H1 (cell line): ENCODE data around the gene CERCAM. TPM values are rescaled to one million over a fixed set of nuclear protein-coding genes. Genes with fewer than 3 reads are reported as not detected.

Experiments used
- CTCF ChIA-PET: fragments of 300-600 bp; sonication (Branson Sonifier 250); formaldehyde crosslinking; loops from one replicate; lab custom pipeline; 2021; ENCODE audit not compliant: partially characterized antibody; lab: Charles Lee
- POLR2A ChIA-PET: fragments of 300-600 bp; sonication (Branson Sonifier 250); formaldehyde crosslinking; loops from one replicate; lab custom pipeline; 2021; ENCODE audit warnings: inconsistent platforms; ENCODE audit not compliant: partially characterized antibody; lab: Charles Lee
- DNase-seq, 2 experiments: peaks; one replicate each; pipeline versions ENCODE4 v3.0.0 to v3.0.0-alpha.2; 2010 to 2022; ENCODE audit warnings: low spot score in 2 of 2, low read depth in 1 of 2, mixed read lengths in 1 of 2
- FAIRE-seq: peaks from 2 replicates; lab custom pipeline; 2011; peaks lifted over from hg19 to GRCh38; lab: Jason Lieb, UNC
- H2AFZ ChIP-seq: 2 replicates; pipeline ENCODE4 v1.8.1; 2012; ENCODE audit warnings: low read length, inconsistent platforms
- H2AK5ac ChIP-seq: 2 replicates; pipeline ENCODE4 v1.6.1; 2013; ENCODE audit warnings: low read depth, low read length
- H2BK120ac ChIP-seq: replicated peaks from 2 replicates; pipeline ENCODE3; 2013; ENCODE audit warnings: low read depth, low read length, inconsistent platforms
- H2BK12ac ChIP-seq: 2 replicates; pipeline ENCODE4 v1.6.1; 2013; ENCODE audit warnings: low read depth, low read length
- H2BK15ac ChIP-seq: 2 replicates; pipeline ENCODE4 v1.6.1; 2013; ENCODE audit warnings: low read length
- H2BK20ac ChIP-seq: 2 replicates; pipeline ENCODE4 v1.6.1; 2013; ENCODE audit warnings: low read length
- H2BK5ac ChIP-seq: 2 replicates; pipeline ENCODE4 v1.6.1; 2013; ENCODE audit warnings: low read depth, low read length
- H3K14ac ChIP-seq: 2 replicates; pipeline ENCODE4 v1.6.1; 2013; ENCODE audit warnings: inconsistent platforms; ENCODE audit not compliant: insufficient read length
- H3K18ac ChIP-seq: 2 replicates; pipeline ENCODE4 v1.6.1; 2013; ENCODE audit warnings: low read length; ENCODE audit errors: extremely low read depth
- H3K23ac ChIP-seq: 2 replicates; pipeline ENCODE4 v1.6.1; 2013; ENCODE audit warnings: inconsistent platforms; ENCODE audit not compliant: insufficient read length
- H3K23me2 ChIP-seq: 2 replicates; pipeline ENCODE4 v1.6.1; 2013; ENCODE audit warnings: low read depth, low read length
- H3K27ac ChIP-seq: 2 replicates; pipeline ENCODE4 v1.6.1; 2011; ENCODE audit warnings: low read depth, low read length, inconsistent platforms
- H3K27me3 ChIP-seq, 4 experiments: replicated peaks in 1 of 4; 1 replicate in 1 of 4; 2 replicates in 3 of 4; pipeline versions ENCODE4 v1.6.1 to v1.8.1; 2011 to 2013; ENCODE audit warnings: low read length in 3 of 4, mild to moderate bottlenecking in 3 of 4, inconsistent platforms in 2 of 4, mixed read lengths in 2 of 4, moderate library complexity in 1 of 4; ENCODE audit not compliant: control insufficient read depth in 3 of 4, insufficient read depth in 3 of 4; ENCODE audit errors: extremely low read depth in 1 of 4
- H3K36me3 ChIP-seq, 4 experiments: 2 replicates each; pipeline versions ENCODE4 v1.6.1 to v1.8.1; 2011 to 2013; ENCODE audit warnings: mild to moderate bottlenecking in 4 of 4, low read length in 3 of 4, moderate library complexity in 2 of 4, control low read depth in 1 of 4, inconsistent platforms in 1 of 4; ENCODE audit not compliant: insufficient read depth in 4 of 4, control insufficient read depth in 2 of 4
- H3K4ac ChIP-seq: replicated peaks from 2 replicates; pipeline ENCODE3; 2013; ENCODE audit warnings: low read length, low read depth, mixed read lengths, inconsistent platforms; ENCODE audit not compliant: insufficient read length
- H3K4me1 ChIP-seq, 4 experiments: replicated peaks in 1 of 4; 1 replicate in 1 of 4; 2 replicates in 3 of 4; pipeline versions ENCODE4 v1.6.1 to v1.8.1; 2011 to 2013; ENCODE audit warnings: low read length in 3 of 4, inconsistent platforms in 2 of 4, mixed read lengths in 1 of 4; ENCODE audit not compliant: insufficient read depth in 4 of 4, control insufficient read depth in 3 of 4
- H3K4me2 ChIP-seq, 2 experiments: 2 replicates each; pipeline versions ENCODE4 v1.6.1 to v1.8.1; 2011 to 2013; ENCODE audit warnings: low read depth in 2 of 2, low read length in 2 of 2, control low read depth in 1 of 2, inconsistent platforms in 1 of 2, mild to moderate bottlenecking in 1 of 2; ENCODE audit not compliant: insufficient read depth in 1 of 2
- H3K4me3 ChIP-seq, 4 experiments: fragments of 200-600, 300-600 bp in 1 of 4; sonication (generic), shearing (Covaris generic), sonication (Bioruptor Twin) in 1 of 4; 2 replicates each; pipeline versions ENCODE4 v1.5.1 to v1.8.1; 2011 to 2016; ENCODE audit warnings: low read length in 4 of 4, low read depth in 3 of 4, control low read depth in 2 of 4, inconsistent platforms in 2 of 4, mild to moderate bottlenecking in 2 of 4, mixed read lengths in 1 of 4, moderate library complexity in 1 of 4; ENCODE audit not compliant: insufficient read depth in 2 of 4; ENCODE audit errors: extremely low read depth in 1 of 4
- H3K56ac ChIP-seq: replicated peaks from 2 replicates; pipeline ENCODE3; 2013; ENCODE audit warnings: low read depth, mild to moderate bottlenecking, mixed read lengths, low read length, inconsistent platforms; ENCODE audit not compliant: insufficient read length
- H3K79me1 ChIP-seq: 2 replicates; pipeline ENCODE4 v1.6.1; 2013; ENCODE audit warnings: low read depth, low read length, control low read depth
- H3K79me2 ChIP-seq, 2 experiments: 2 replicates each; pipeline versions ENCODE4 v1.6.1 to v1.8.1; 2012 to 2013; ENCODE audit warnings: low read length in 2 of 2, mild to moderate bottlenecking in 2 of 2, inconsistent platforms in 1 of 2; ENCODE audit not compliant: insufficient read depth in 2 of 2, control insufficient read depth in 1 of 2
- H3K9ac ChIP-seq, 4 experiments: replicated peaks in 1 of 4; 1 replicate in 1 of 4; 2 replicates in 3 of 4; pipeline versions ENCODE4 v1.6.1 to v1.8.1; 2011 to 2013; ENCODE audit warnings: low read depth in 3 of 4, low read length in 3 of 4, control low read depth in 2 of 4, mild to moderate bottlenecking in 2 of 4, moderate library complexity in 2 of 4, inconsistent platforms in 1 of 4; ENCODE audit errors: extremely low read depth in 1 of 4
- H3K9me3 ChIP-seq, 2 experiments: 2 replicates each; pipeline versions ENCODE4 v1.6.1 to v1.8.1; 2012 to 2013; ENCODE audit warnings: mild to moderate bottlenecking in 2 of 2, moderate library complexity in 2 of 2, control low read depth in 1 of 2, inconsistent platforms in 1 of 2, low read depth in 1 of 2, low read length in 1 of 2, mixed read lengths in 1 of 2; ENCODE audit not compliant: insufficient read depth in 2 of 2
- H4K20me1 ChIP-seq, 2 experiments: replicated peaks in 1 of 2; 2 replicates each; pipeline versions ENCODE3 to v1.8.1; 2011 to 2013; ENCODE audit warnings: inconsistent platforms in 2 of 2, low read length in 2 of 2, mild to moderate bottlenecking in 1 of 2; ENCODE audit not compliant: insufficient read depth in 2 of 2, control insufficient read depth in 1 of 2
- H4K5ac ChIP-seq: 2 replicates; pipeline ENCODE4 v1.6.1; 2013; ENCODE audit warnings: low read length, low read depth, mixed read lengths, inconsistent platforms; ENCODE audit not compliant: insufficient read length
- H4K8ac ChIP-seq: 2 replicates; pipeline ENCODE4 v1.8.0; 2013; ENCODE audit warnings: mild to moderate bottlenecking, moderate library complexity, low read length, inconsistent platforms; ENCODE audit not compliant: insufficient read depth; ENCODE audit errors: extremely low read depth
- H4K91ac ChIP-seq: replicated peaks from 2 replicates; pipeline ENCODE3; 2013; ENCODE audit warnings: low read length, mixed read lengths, inconsistent platforms; ENCODE audit not compliant: insufficient read length
- E2F6 ChIP-seq: IDR thresholded peaks from 2 replicates; pipeline ENCODE4 v1.6.1; 2012; ENCODE audit warnings: inconsistent platforms
- KDM1A ChIP-seq: fragments of 200-600, 300-600 bp; sonication (generic); IDR thresholded peaks from 2 replicates; pipeline ENCODE4 v1.7.1; 2016; ENCODE audit warnings: mild to moderate bottlenecking, low read length, borderline replicate concordance
- NRF1 ChIP-seq: IDR thresholded peaks from 2 replicates; pipeline ENCODE4 v1.6.1; 2011; ENCODE audit warnings: mild to moderate bottlenecking, low read depth, low read length, improper control_type of control experiment
- POLR2A ChIP-seq, 2 experiments: IDR thresholded peaks; 1 replicate in 1 of 2; 2 replicates in 1 of 2; pipeline ENCODE4 v1.6.1; 2011; ENCODE audit warnings: low read depth in 2 of 2, low read length in 2 of 2, mild to moderate bottlenecking in 2 of 2; ENCODE audit errors: control extremely low read depth in 1 of 2
- WGBS, 2 experiments: shearing (Covaris generic) in 1 of 2; methylation state at CpG; one replicate each; pipeline versions ENCODE4 v1.1.6 to v1.1.7; 2013 to 2015; ENCODE audit warnings: low lambda C conversion rate in 2 of 2, mixed read lengths in 2 of 2, inconsistent platforms in 1 of 2, low coverage in 1 of 2, missing lambda C conversion rate in 1 of 2; ENCODE audit not compliant: insufficient replicate concordance in 2 of 2, insufficient coverage in 1 of 2, insufficient read length in 1 of 2; ENCODE audit errors: extremely low coverage in 1 of 2, missing lambda C conversion rate in 1 of 2; 5-methylcytosine and 5-hydroxymethylcytosine counted together
- polyA plus RNA-seq, 7 experiments: library from polyadenylated mRNA; depleted of rRNA in 3 of 7; stranded (reverse) in 5 of 7; unstranded in 2 of 7; fragments of >200 nt in 5 of 7; fragments of 200-250 nt in 2 of 7; gene quantifications; 1 replicate in 5 of 7; 2 replicates in 1 of 7; 4 replicates in 1 of 7; pipeline versions ENCODE4 v1.2.1 to v1.2.3, GENCODE V29; 2011 to 2013; ENCODE audit warnings: missing spikeins in 2 of 7, mixed read lengths in 2 of 7
- total RNA-seq: library from RNA; stranded (reverse); fragmentation: NEBNext Ultra II Directional; extraction: Animal tissue kit (Norgen Biotek cat#: 25700); gene quantifications from 2 replicates; pipeline ENCODE4 v1.2.1, GENCODE V29; 2021

The CERCAM gene
- total and polyA plus RNA-seq, 2 of the 8 experiments (the other 6 are each of a cell fraction or from before 2014, with no cell fraction given): 3.1 to 5.2 TPM

GRCh38 chr9:128405780-128406171 lies 14.9 kb upstream of the CERCAM start:
- no peak overlapping the region for H3K14ac ChIP-seq
- H3K18ac ChIP-seq: no peak overlapping the region
- no peak overlapping the region for H3K4ac ChIP-seq
- H2BK20ac ChIP-seq: no peak overlapping the region
- no peak overlapping the region for H2BK15ac ChIP-seq
- H4K5ac ChIP-seq: no peak overlapping the region
- FAIRE-seq: no peak
- ChIA-PET CTCF (interaction anchor here (0.8 to 15.7 kb wide), 7 partner anchors 8 to 64 kb away, joined by 4 to 544 read pairs (median 5); partner anchors contain the start of gene URM1), POLR2A (interaction anchor here (1.0 to 4.8 kb wide), 4 partner anchors 9 to 35 kb away, joined by 3 to 27 read pairs (median 15); no protein-coding TSS in a partner anchor)
- no peak overlapping the region for H2BK12ac ChIP-seq
- H3K4me1 ChIP-seq: peaks cover 15 to 35% (median 20%) of the 10 kb centered on the region in 4 experiments
- no peak overlapping the region for H3K4me3 ChIP-seq
- no peak for DNase-seq
- no peak overlapping the region for H2BK120ac ChIP-seq
- H3K56ac ChIP-seq: no peak overlapping the region
- H3K23ac ChIP-seq: no peak overlapping the region
- H3K9me3 ChIP-seq: no peaks in the 10 kb centered on the region
- no peak overlapping the region for H3K27ac ChIP-seq
- H2AFZ ChIP-seq: no peak overlapping the region
- H3K23me2 ChIP-seq: no peaks in the 10 kb centered on the region
- peaks cover 0 to 1% of the 10 kb centered on the region in 2 experiments for H4K20me1 ChIP-seq
- H4K8ac ChIP-seq: no peak overlapping the region
- no peak overlapping the region for H3K4me2 ChIP-seq
- no peak overlapping the region for H2AK5ac ChIP-seq
- no peaks in the 10 kb centered on the region for H3K79me2 ChIP-seq
- TF ChIP-seq E2F6 (no peak), KDM1A (no peak), POLR2A (IDR thresholded peaks at IDR 0.05; ENCODE audit: control extremely low read depth in 1 of 2, low read depth in 2 of 2, low read length in 2 of 2) (no peak), NRF1 (no peak)
- no peaks in the 10 kb centered on the region for H3K79me1 ChIP-seq
- 77% methylated on average over 7 of the region's 7 CpGs; no CpG with 5 or more reads in 1 of the 2 experiments for WGBS, 2 experiments
- H3K27me3 ChIP-seq: peaks cover 75 to 97% (median 90%) of the 10 kb centered on the region in 4 experiments
- no peaks in the 10 kb centered on the region for H3K36me3 ChIP-seq
- no peak overlapping the region for H4K91ac ChIP-seq
- H3K9ac ChIP-seq: no peak overlapping the region
- no peak overlapping the region for H2BK5ac ChIP-seq
